B cell (primary cell): ENCODE results near the gene LRP2. TPM values are rescaled to one million over a fixed set of nuclear protein-coding genes. Genes with fewer than 3 reads are reported as not detected.

ENCODE experiments used
- ATAC-seq: fragments of 200-7000 bp; cut with Tn5 transposase; one replicate; pipeline ENCODE4 v1.10.0; 2021; ENCODE audit warnings: low read depth, mild to moderate bottlenecking, moderate number of reproducible peaks, moderate library complexity
- CTCF ChIA-PET: fragments of 350-600 bp; sonication (Branson Sonifier 250); formaldehyde crosslinking; loops from one replicate; lab custom pipeline; 2021; ENCODE audit warnings: antibody characterized with exemption, inconsistent platforms; lab: Charles Lee
- POLR2A ChIA-PET: fragments of 350-600 bp; sonication (Branson Sonifier 250); formaldehyde crosslinking; loops from one replicate; lab custom pipeline; 2021; ENCODE audit warnings: antibody characterized with exemption; lab: Charles Lee
- DNase-seq: peaks from one replicate; pipeline ENCODE4 v3.0.0; 2013
- H2AFZ ChIP-seq: 2 replicates; pipeline ENCODE4 v1.6.1; 2012; ENCODE audit warnings: mild to moderate bottlenecking, low read depth, low read length; ENCODE audit not compliant: insufficient read depth, poor library complexity, severe bottlenecking
- H3K27ac ChIP-seq, 2 donors: 1 replicate in 1 of 2; 2 replicates in 1 of 2; pipeline ENCODE4 v1.5.1; 2012 to 2013; ENCODE audit warnings: low read length in 2 of 2, mild to moderate bottlenecking in 2 of 2, moderate library complexity in 1 of 2
- H3K27me3 ChIP-seq, 4 experiments: fragments of 200-600 bp in 1 of 4; sonication (generic) in 1 of 4; replicated peaks in 1 of 4; 1 replicate in 2 of 4; 2 replicates in 2 of 4; pipeline versions ENCODE4 v1.6.1 to v1.7.0; 2013 to 2016; ENCODE audit warnings: low read length in 3 of 4, mild to moderate bottlenecking in 2 of 4, mixed read lengths in 1 of 4, moderate library complexity in 1 of 4; ENCODE audit not compliant: insufficient read depth in 4 of 4, control insufficient read depth in 3 of 4; ENCODE audit errors: control extremely low read depth in 1 of 4
- H3K36me3 ChIP-seq, 2 experiments: replicated peaks in 1 of 2; 1 replicate in 1 of 2; 2 replicates in 1 of 2; pipeline versions ENCODE4 v1.6.1 to v1.7.1; 2013; ENCODE audit warnings: low read length in 1 of 2; ENCODE audit not compliant: insufficient read depth in 2 of 2, control insufficient read depth in 1 of 2; ENCODE audit errors: control extremely low read depth in 1 of 2, extremely low read depth in 1 of 2
- H3K4me1 ChIP-seq, 2 donors: fragments of 200-600 bp in 1 of 2; sonication (generic) in 1 of 2; 1 replicate in 1 of 2; 2 replicates in 1 of 2; pipeline versions ENCODE4 v1.5.1 to v1.6.1; 2013 to 2017; ENCODE audit warnings: low read length in 2 of 2; ENCODE audit not compliant: control insufficient read depth in 2 of 2, insufficient read depth in 2 of 2
- H3K4me2 ChIP-seq: replicated peaks from 2 replicates; pipeline ENCODE3; 2012; ENCODE audit warnings: mild to moderate bottlenecking, low read depth, low read length; ENCODE audit not compliant: poor library complexity, severe bottlenecking
- H3K4me3 ChIP-seq, 5 experiments: fragments of 200-600 bp in 1 of 5; sonication (generic) in 1 of 5; 1 replicate in 3 of 5; 2 replicates in 2 of 5; pipeline versions ENCODE4 v1.5.1 to v1.7.0; 2011 to 2016; ENCODE audit warnings: low read length in 4 of 5, mild to moderate bottlenecking in 4 of 5, low read depth in 2 of 5, control low read depth in 1 of 5, moderate library complexity in 1 of 5; ENCODE audit not compliant: insufficient read depth in 1 of 5; ENCODE audit errors: control extremely low read depth in 1 of 5, extremely low read depth in 1 of 5
- H3K79me2 ChIP-seq: fragments of 200-600 bp; sonication (generic); one replicate; pipeline ENCODE4 v1.6.0; 2016; ENCODE audit warnings: low read length; ENCODE audit not compliant: control insufficient read depth, insufficient read depth
- H3K9ac ChIP-seq: fragments of 200-600 bp; sonication (generic); 2 replicates; pipeline ENCODE4 v1.6.1; 2017; ENCODE audit warnings: mild to moderate bottlenecking, low read length, moderate library complexity
- H3K9me3 ChIP-seq, 3 donors: one replicate each; pipeline versions ENCODE4 v1.6.1 to v1.7.1; 2013; ENCODE audit warnings: low read length in 2 of 3; ENCODE audit not compliant: control insufficient read depth in 2 of 3, insufficient read depth in 1 of 3; ENCODE audit errors: control extremely low read depth in 1 of 3
- H4K20me1 ChIP-seq: 2 replicates; pipeline ENCODE4 v1.6.0; 2012; ENCODE audit warnings: mild to moderate bottlenecking, low read length; ENCODE audit not compliant: insufficient read depth, control insufficient read depth, poor library complexity, severe bottlenecking
- H3K27ac Mint-ChIP-seq: one replicate; pipeline ENCODE4 v1.8.0; 2021; ENCODE audit warnings: mixed read lengths
- H3K27me3 Mint-ChIP-seq: one replicate; pipeline ENCODE4 v1.8.0; 2021; ENCODE audit warnings: mixed read lengths
- H3K4me1 Mint-ChIP-seq: one replicate; pipeline ENCODE4 v1.8.0; 2021; ENCODE audit warnings: mixed read lengths
- H3K4me3 Mint-ChIP-seq: one replicate; pipeline ENCODE4 v1.8.0; 2021; ENCODE audit warnings: mixed read lengths
- H3K9me3 Mint-ChIP-seq: one replicate; pipeline ENCODE4 v1.8.0; 2022; ENCODE audit warnings: mixed read lengths; ENCODE audit not compliant: insufficient read depth
- EZH2 ChIP-seq: IDR thresholded peaks from 2 replicates; pipeline ENCODE4 v1.6.1; 2012; ENCODE audit warnings: borderline replicate concordance, low read depth, mild to moderate bottlenecking, moderate library complexity, low read length; ENCODE audit not compliant: insufficient read depth, poor library complexity, severe bottlenecking
- WGBS: methylation state at CpG from one replicate; pipeline ENCODE4 v1.1.5; 2013; ENCODE audit warnings: missing lambda C conversion rate; ENCODE audit not compliant: insufficient coverage; 5-methylcytosine and 5-hydroxymethylcytosine counted together
- intact Hi-C: fragments of 100-400 bp; cut with micrococcal nuclease; formaldehyde crosslinking; loops from one replicate; pipeline ENCODE4 v1.10.0; 2022
- polyA plus RNA-seq: library from polyadenylated mRNA; depleted of rRNA; stranded (reverse); fragments of >200 nt; gene quantifications from 2 replicates; pipeline ENCODE4 v1.2.3, GENCODE V29; 2012
- total RNA-seq, 2 donors: library from RNA; stranded (reverse); fragments of 120-200 nt in 1 of 2; gene quantifications; 1 replicate in 1 of 2; 2 replicates in 1 of 2; pipeline versions ENCODE4 v1.2.3 to v1.2.4, GENCODE V29; 2013 to 2022
- TF ChIP-seq, protein P1 (sequence below): fragments of 200-600 bp; IDR thresholded peaks from one replicate; pipeline ENCODE4 v1.8.0; 2022; ENCODE audit warnings: antibody characterized with exemption, mild to moderate bottlenecking

The LRP2 gene
- total and polyA plus RNA-seq, 2 donors (not counting 1 experiment from before 2014, with no cell fraction given): not detected

DNA sequence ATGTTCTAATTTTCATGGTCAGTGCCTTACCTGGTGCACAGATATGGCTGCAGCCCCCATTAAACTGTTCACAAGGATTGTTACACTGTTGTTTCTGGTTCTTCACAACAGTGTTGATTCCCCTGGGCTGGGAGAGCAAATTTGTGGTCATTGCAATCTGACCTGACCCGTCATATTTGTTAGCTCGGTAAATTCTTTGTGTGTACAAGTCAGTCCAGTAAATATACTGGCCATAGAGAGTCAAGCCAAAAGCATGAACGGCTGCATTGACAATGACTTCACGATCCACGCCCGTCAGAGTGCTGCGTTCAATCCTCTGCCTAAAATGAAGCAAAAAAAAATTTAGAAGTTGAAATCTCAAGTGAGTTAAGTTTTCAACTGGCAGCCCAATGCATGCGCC is 158.4 kb downstream of the LRP2 start:
- Histone ChIP-seq H3K36me3 (no peaks in the 10 kb centered on the region), H3K27me3 (peaks cover 0 to 4% (median 0%) of the 10 kb centered on the region in 4 experiments), H3K4me3 (no peak overlapping the region), H3K27ac (no peak overlapping the region), H3K9ac (no peak overlapping the region), H3K9me3 (no peaks in the 10 kb centered on the region), H4K20me1 (no peaks in the 10 kb centered on the region), H3K4me1 (no peaks in the 10 kb centered on the region), H3K4me2 (no peak overlapping the region), H2AFZ (no peak overlapping the region), H3K79me2 (no peaks in the 10 kb centered on the region)
- intact Hi-C loops: no loop called here
- DNase-seq (no peak), ATAC-seq (no peak)
- 97% methylated on average over 7 of the region's 8 CpGs for WGBS
- ChIA-PET CTCF (no interaction called here), POLR2A (no interaction called here)
- H3K27me3 Mint-ChIP-seq: peaks cover 12% of the 10 kb centered on the region
- TF ChIP-seq, protein P1, sequence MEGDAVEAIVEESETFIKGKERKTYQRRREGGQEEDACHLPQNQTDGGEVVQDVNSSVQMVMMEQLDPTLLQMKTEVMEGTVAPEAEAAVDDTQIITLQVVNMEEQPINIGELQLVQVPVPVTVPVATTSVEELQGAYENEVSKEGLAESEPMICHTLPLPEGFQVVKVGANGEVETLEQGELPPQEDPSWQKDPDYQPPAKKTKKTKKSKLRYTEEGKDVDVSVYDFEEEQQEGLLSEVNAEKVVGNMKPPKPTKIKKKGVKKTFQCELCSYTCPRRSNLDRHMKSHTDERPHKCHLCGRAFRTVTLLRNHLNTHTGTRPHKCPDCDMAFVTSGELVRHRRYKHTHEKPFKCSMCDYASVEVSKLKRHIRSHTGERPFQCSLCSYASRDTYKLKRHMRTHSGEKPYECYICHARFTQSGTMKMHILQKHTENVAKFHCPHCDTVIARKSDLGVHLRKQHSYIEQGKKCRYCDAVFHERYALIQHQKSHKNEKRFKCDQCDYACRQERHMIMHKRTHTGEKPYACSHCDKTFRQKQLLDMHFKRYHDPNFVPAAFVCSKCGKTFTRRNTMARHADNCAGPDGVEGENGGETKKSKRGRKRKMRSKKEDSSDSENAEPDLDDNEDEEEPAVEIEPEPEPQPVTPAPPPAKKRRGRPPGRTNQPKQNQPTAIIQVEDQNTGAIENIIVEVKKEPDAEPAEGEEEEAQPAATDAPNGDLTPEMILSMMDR: no peak
- TF ChIP-seq EZH2: no peak
- no peak overlapping the region for H3K27ac Mint-ChIP-seq
- no peaks in the 10 kb centered on the region for H3K9me3 Mint-ChIP-seq
- no peak overlapping the region for H3K4me3 Mint-ChIP-seq
- H3K4me1 Mint-ChIP-seq: no peaks in the 10 kb centered on the region

DNA sequence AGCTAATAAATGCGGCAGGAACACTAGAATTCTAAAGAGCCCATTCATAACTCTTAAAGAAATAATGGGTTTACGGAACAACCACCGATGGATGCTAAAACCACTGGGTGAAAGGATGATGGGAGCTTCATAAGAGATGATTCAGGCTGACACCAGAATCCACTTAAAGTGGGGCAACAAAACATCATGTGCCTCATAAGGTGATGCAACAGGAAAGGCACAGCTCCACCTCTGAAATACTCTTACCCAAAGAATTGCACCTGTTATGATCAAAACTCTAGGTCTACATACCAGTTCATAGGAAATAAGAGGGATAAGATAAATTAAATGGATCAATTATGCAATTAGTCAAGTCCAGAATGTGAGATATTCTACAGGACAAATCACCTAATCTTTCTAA is 161.6 kb downstream of the LRP2 start:
- peaks cover 12% of the 10 kb centered on the region for H3K27me3 Mint-ChIP-seq
- Histone ChIP-seq H3K27ac (no peak overlapping the region), H3K27me3 (no peaks in the 10 kb centered on the region), H3K4me2 (no peak overlapping the region), H3K79me2 (no peaks in the 10 kb centered on the region), H3K9ac (no peak overlapping the region), H3K36me3 (no peaks in the 10 kb centered on the region), H3K4me3 (no peak overlapping the region), H4K20me1 (no peaks in the 10 kb centered on the region), H3K9me3 (no peaks in the 10 kb centered on the region), H3K4me1 (no peaks in the 10 kb centered on the region), H2AFZ (no peak overlapping the region)
- POLR2A ChIA-PET: no interaction called here
- no peaks in the 10 kb centered on the region for H3K4me1 Mint-ChIP-seq
- DNase-seq (no peak), ATAC-seq (no peak)
- TF ChIP-seq EZH2: no peak
- TF ChIP-seq, protein P1: no peak
- H3K4me3 Mint-ChIP-seq: no peak overlapping the region
- intact Hi-C loops: no loop called here
- CTCF ChIA-PET: no interaction called here
- WGBS: 100% methylated on average over 2 of the region's 3 CpGs
- H3K9me3 Mint-ChIP-seq: no peaks in the 10 kb centered on the region
- no peak overlapping the region for H3K27ac Mint-ChIP-seq
